Lower lobe of right lung (tissue), 2 donors: ENCODE data around the gene COL6A3. TPM values are rescaled to one million over a fixed set of nuclear protein-coding genes. Genes with fewer than 3 reads are reported as not detected.

Source experiments
- ATAC-seq, 2 donors: fragments of 200-7000 bp; cut with Tn5 transposase; one replicate each; pipeline ENCODE4 v1.9.1; 2020 to 2022; ENCODE audit warnings: mild to moderate bottlenecking in 2 of 2, moderate library complexity in 2 of 2
- DNase-seq: peaks from one replicate; pipeline ENCODE4 v3.0.0-alpha.2; 2020
- H3K27ac ChIP-seq: fragments of 200-600 bp; one replicate; pipeline ENCODE4 v1.8.0; 2022
- H3K27me3 ChIP-seq: fragments of 200-600 bp; one replicate; pipeline ENCODE4 v1.8.0; 2022; ENCODE audit warnings: low read depth
- H3K36me3 ChIP-seq: fragments of 200-600 bp; one replicate; pipeline ENCODE4 v1.8.0; 2022; ENCODE audit warnings: mild to moderate bottlenecking
- H3K4me1 ChIP-seq: fragments of 200-600 bp; one replicate; pipeline ENCODE4 v1.8.0; 2022
- H3K4me3 ChIP-seq: fragments of 200-600 bp; one replicate; pipeline ENCODE4 v1.8.0; 2022; ENCODE audit warnings: mild to moderate bottlenecking
- H3K9me3 ChIP-seq: fragments of 200-600 bp; one replicate; pipeline ENCODE4 v1.8.0; 2022
- CTCF ChIP-seq: fragments of 200-600 bp; IDR thresholded peaks from one replicate; pipeline ENCODE4 v1.8.0; 2022; ENCODE audit warnings: antibody characterized with exemption, mild to moderate bottlenecking
- intact Hi-C: fragments of 100-400 bp; cut with DNase I; formaldehyde crosslinking; loops from one replicate; pipeline ENCODE4 v1.11.0; 2022
- total RNA-seq: library from RNA; stranded (reverse); fragmentation: NEBNext Ultra II Directional; extraction: Animal tissue kit (Norgen Biotek cat#: 25700); gene quantifications from one replicate; pipeline ENCODE4 v1.2.1, GENCODE V29; 2021
- donor health status: DM: no; HTN: yes; CAD: no; lungs with severe emphysema.

The COL6A3 gene
- total RNA-seq, 1 donor from 2014 or later: 114 TPM

GRCh38 chr2:237327175-237327950 is 86.6 kb downstream of the COL6A3 start:
- H3K4me3 ChIP-seq: no peak overlapping the region
- H3K4me1 ChIP-seq: peaks cover 6% of the 10 kb centered on the region
- no peak for DNase-seq
- no peaks in the 10 kb centered on the region for H3K36me3 ChIP-seq
- no peak for ATAC-seq
- peak overlapping the region; percentile 27 for H3K27ac ChIP-seq
- intact Hi-C loops: no loop called here
- no peak for TF ChIP-seq CTCF
- H3K27me3 ChIP-seq: no peaks in the 10 kb centered on the region
- H3K9me3 ChIP-seq: no peaks in the 10 kb centered on the region

GRCh38 chr2:237326266-237327171 is 87.4 kb downstream of the COL6A3 start:
- Histone ChIP-seq H3K27ac (peak overlapping the region; percentile 27), H3K4me1 (peaks cover 6% of the 10 kb centered on the region), H3K4me3 (no peak overlapping the region), H3K9me3 (no peaks in the 10 kb centered on the region), H3K27me3 (no peaks in the 10 kb centered on the region), H3K36me3 (no peaks in the 10 kb centered on the region)
- intact Hi-C loops: no loop called here
- ATAC-seq (no peak), DNase-seq (no peak)
- TF ChIP-seq CTCF: no peak

GRCh38 chr2:237324837-237325236 is 89.1 kb downstream of the COL6A3 start:
- no peak for TF ChIP-seq CTCF
- H3K4me1 ChIP-seq: peaks cover 6% of the 10 kb centered on the region
- no peaks in the 10 kb centered on the region for H3K27me3 ChIP-seq
- no peak overlapping the region for H3K4me3 ChIP-seq
- intact Hi-C loops: no loop called here
- DNase-seq: no peak
- ATAC-seq: no peak
- H3K9me3 ChIP-seq: no peaks in the 10 kb centered on the region
- H3K36me3 ChIP-seq: no peaks in the 10 kb centered on the region
- peak overlapping the region; percentile 36 for H3K27ac ChIP-seq

- no peak for TF ChIP-seq CTCF
- Histone ChIP-seq H3K36me3 (no peaks in the 10 kb centered on the region), H3K27ac (peak overlapping the region; percentile 36), H3K9me3 (no peaks in the 10 kb centered on the region), H3K27me3 (no peaks in the 10 kb centered on the region), H3K4me3 (no peak overlapping the region), H3K4me1 (peaks cover 6% of the 10 kb centered on the region)
- DNase-seq (no peak), ATAC-seq (no peak)
- intact Hi-C loops: no loop called here
These were observed 89.5 kb downstream of the COL6A3 start for GRCh38 chr2:237324405-237324831.

GRCh38 chr2:237323656-237324055 is 90.3 kb downstream of the COL6A3 start:
- H3K9me3 ChIP-seq: no peaks in the 10 kb centered on the region
- intact Hi-C loops: no loop called here
- H3K36me3 ChIP-seq: no peaks in the 10 kb centered on the region
- H3K4me3 ChIP-seq: no peak overlapping the region
- DNase-seq: no peak
- peak overlapping the region; percentile 24 for H3K27ac ChIP-seq
- no peaks in the 10 kb centered on the region for H3K27me3 ChIP-seq
- no peak for TF ChIP-seq CTCF
- H3K4me1 ChIP-seq: peaks cover 6% of the 10 kb centered on the region
- no peak for ATAC-seq
